Adrenal gland (tissue), 5 donors: ENCODE data around the gene SRPK2.

Experiments used
- POLR2A ChIP-seq, 2 donors: fragments of 450-650 bp; IDR thresholded peaks; one replicate each; pipeline ENCODE4 v1.6.1; 2017; ENCODE audit warnings: antibody characterized with exemption in 2 of 2, mild to moderate bottlenecking in 2 of 2, moderate library complexity in 1 of 2
- TF ChIP-seq, protein P1 (sequence below), 6 experiments: fragments of 450-650 bp in 4 of 6; fragments of 200-600 bp in 2 of 6; sonication (generic) in 1 of 6; IDR thresholded peaks; 1 replicate in 5 of 6; 2 replicates in 1 of 6; pipeline versions ENCODE4 v1.5.1 to v1.8.0; 2016 to 2021; ENCODE audit warnings: antibody characterized with exemption in 6 of 6, mild to moderate bottlenecking in 2 of 6, moderate library complexity in 1 of 6
- donor health status: DM: no; HTN: no; CAD: no.

- TF ChIP-seq POLR2A (IDR thresholded peaks at IDR 0.05), result no peak
- TF ChIP-seq, protein P1, sequence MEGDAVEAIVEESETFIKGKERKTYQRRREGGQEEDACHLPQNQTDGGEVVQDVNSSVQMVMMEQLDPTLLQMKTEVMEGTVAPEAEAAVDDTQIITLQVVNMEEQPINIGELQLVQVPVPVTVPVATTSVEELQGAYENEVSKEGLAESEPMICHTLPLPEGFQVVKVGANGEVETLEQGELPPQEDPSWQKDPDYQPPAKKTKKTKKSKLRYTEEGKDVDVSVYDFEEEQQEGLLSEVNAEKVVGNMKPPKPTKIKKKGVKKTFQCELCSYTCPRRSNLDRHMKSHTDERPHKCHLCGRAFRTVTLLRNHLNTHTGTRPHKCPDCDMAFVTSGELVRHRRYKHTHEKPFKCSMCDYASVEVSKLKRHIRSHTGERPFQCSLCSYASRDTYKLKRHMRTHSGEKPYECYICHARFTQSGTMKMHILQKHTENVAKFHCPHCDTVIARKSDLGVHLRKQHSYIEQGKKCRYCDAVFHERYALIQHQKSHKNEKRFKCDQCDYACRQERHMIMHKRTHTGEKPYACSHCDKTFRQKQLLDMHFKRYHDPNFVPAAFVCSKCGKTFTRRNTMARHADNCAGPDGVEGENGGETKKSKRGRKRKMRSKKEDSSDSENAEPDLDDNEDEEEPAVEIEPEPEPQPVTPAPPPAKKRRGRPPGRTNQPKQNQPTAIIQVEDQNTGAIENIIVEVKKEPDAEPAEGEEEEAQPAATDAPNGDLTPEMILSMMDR (IDR thresholded peaks at IDR 0.05), result no peak
These were observed 256.8 kb downstream of the SRPK2 start for GRCh38 chr7:105131890-105132289.
